Testis (tissue), 2 donors: ENCODE measurements around the gene MACF1.

Experiments used
- CTCF ChIP-seq, 3 experiments: fragments of 450-650 bp in 2 of 3; fragments of 200-600 bp in 1 of 3; sonication (generic) in 1 of 3; IDR thresholded peaks; one replicate each; pipeline ENCODE4 v1.5.1; 2016 to 2019; ENCODE audit warnings: antibody characterized with exemption in 3 of 3, mild to moderate bottlenecking in 2 of 3, moderate library complexity in 1 of 3
- POLR2A ChIP-seq: fragments of 450-650 bp; IDR thresholded peaks from one replicate; pipeline ENCODE4 v1.6.1; 2017; ENCODE audit warnings: antibody characterized with exemption, mild to moderate bottlenecking, moderate library complexity

- TF ChIP-seq CTCF (IDR thresholded peaks at IDR 0.05) (no peak), POLR2A (no peak)
These were observed 166.1 kb downstream of the MACF1 start for GRCh38 chr1:39370602-39371001.
